Stimulated activated CD8-positive, alpha-beta memory T cell treated with anti-CD3 and anti-CD28 coated beads, Interleukin-4, amount 100 ng/mL, for 4 hours (primary cell): Measurements from ENCODE around the gene TSPAN17.

Experiments used
- DNase-seq, 2 donors: peaks; one replicate each; pipeline ENCODE4 v3.0.0-alpha.2; 2020; ENCODE audit warnings: low read depth in 2 of 2, low spot score in 1 of 2

The TSPAN17 gene

GRCh38 chr5:176658817-176659511 lies 11.7 kb downstream of the TSPAN17 start:
- no peak for DNase-seq

- DNase-seq, result no peak
Observed at GRCh38 chr5:176659512-176659839, 12.2 kb downstream of the TSPAN17 start.

GRCh38 chr5:176659860-176660461 lies 12.7 kb downstream of the TSPAN17 start:
- no peak for DNase-seq

DNA sequence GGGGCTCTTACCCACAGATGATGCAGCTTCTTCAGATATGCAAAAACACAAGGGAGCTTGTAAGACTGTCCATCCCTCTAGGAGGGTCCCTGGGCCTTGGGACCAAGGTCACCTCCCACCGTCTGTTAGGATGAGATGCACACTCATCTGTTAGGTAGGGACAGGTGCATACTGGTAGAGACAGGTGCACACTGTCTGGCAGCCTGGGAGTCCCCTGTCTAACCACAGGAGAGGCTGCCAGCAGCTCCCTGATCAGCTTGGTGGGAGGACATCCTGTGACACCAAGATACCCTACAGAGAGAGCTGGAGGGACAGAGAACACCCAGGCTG lies 13.2 kb downstream of the TSPAN17 start:
- no peak for DNase-seq

GRCh38 chr5:176660860-176661641 lies 13.8 kb downstream of the TSPAN17 start:
- DNase-seq, result peak; percentile 61 to 67

DNA sequence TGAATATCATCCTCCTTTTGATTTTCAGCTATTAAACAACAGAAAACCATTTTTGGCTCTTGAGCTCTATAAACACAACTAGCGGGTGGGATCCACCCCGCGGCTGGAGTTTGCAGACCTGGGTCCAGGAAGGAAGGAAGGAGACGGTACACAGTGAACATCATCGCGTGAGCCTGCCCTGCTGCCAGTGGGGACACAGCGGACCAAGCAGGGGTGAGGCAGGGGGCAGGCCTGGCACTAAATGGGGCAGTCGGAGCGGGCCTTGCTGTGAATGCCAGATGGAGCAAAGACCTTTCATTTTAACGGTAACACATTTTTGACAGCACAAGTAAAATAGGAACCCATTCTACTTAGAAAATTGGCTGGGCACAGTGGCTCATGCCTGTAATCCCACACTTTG lies 14.4 kb downstream of the TSPAN17 start:
- DNase-seq, result no peak

GRCh38 chr5:176662371-176663333 lies 15.4 kb downstream of the TSPAN17 start:
- DNase-seq, result no peak

- DNase-seq, result no peak
Observed at GRCh38 chr5:176663566-176663965, 16.3 kb downstream of the TSPAN17 start.

- no peak for DNase-seq
Observed at GRCh38 chr5:176664479-176664878, 17.2 kb downstream of the TSPAN17 start.

GRCh38 chr5:176664886-176665285 lies 17.6 kb downstream of the TSPAN17 start:
- no peak for DNase-seq

DNA sequence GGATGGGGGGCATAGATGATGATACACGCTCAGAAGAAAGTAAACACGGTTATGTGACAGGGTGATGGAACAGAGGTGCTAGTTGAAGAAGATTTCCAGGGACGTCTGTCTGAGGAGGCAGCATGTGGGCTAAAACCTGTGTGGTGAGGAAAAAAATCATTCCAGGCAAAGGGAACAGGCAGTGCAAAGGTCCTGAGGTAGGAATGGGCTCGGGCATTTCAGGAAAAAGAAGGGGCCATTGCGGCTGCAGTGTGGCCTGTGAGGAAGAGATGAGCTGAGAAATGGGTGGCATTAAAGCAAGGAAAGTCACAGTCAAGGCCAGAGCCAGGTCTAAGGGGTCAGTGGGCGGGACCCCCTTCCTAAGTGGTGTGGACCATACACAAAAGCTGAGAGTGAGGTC lies 18.2 kb downstream of the TSPAN17 start:
- no peak for DNase-seq

GRCh38 chr5:176667637-176668036 lies 20.4 kb downstream of the TSPAN17 start:
- DNase-seq, result no peak

- DNase-seq, result no peak
Observed at GRCh38 chr5:176670449-176670848, 23.2 kb downstream of the TSPAN17 start.

DNA sequence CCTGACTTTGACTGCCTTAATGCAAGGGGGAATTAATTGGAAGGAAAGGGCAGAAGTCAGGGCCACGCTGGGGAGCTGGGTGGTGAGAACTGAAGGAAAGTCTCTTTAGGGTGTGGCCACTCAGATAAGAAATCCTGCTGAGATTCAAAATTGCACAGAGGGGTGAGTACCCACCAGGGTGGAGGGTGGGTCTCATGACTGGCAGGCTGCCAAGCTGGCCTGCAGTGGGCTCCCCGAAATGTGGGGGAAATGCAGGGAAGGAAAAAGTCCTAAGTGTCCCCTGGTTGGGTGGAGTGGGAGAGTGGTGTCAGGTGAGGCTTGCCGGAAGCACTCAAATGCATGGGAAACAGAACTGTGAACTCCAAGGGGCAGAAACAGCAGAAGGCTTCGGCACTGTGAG lies 24.1 kb downstream of the TSPAN17 start:
- DNase-seq, result no peak

DNA sequence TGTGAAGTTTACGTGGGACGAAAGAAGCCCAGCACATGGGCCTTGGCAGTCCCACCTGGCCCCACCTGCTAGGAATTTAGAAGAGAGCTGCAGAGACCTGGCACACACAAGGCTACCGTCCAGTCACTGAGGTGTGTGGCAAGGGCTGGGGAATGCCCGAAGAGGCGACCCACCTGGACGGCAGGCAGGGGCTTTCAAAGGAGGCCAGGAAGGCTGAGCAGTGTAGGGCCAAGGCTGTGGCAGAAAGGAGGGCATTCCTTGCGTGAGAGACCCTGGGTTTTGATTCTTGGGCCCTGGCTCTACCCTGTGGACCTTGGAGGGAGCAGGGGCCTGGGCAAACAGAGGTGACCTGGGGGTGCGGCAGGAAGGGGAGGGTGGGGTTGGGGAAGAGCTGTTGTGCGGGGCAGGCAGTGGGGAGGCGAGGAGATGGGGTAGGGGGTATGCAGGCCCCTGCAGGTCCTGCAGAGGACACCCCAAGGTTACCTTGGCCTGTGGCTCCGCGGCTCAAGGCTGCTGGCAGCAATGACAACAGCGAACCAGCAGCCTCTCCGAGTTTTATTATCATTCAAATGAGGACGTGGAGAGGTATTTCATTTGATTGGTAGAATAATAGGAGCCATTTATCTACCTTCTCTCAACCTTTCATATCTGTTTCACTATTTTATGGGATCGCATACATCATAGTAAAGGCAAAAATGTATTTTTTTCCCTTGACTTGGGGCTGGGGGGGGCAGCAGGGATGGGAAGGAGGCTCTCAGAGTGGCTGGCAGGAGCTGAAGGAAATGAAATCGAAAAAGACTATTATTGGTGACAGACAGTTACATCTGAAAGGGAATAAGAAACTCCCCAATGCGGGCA lies 24.8 kb downstream of the TSPAN17 start:
- DNase-seq, result no peak

GRCh38 chr5:176673651-176674583 lies 26.6 kb downstream of the TSPAN17 start:
- no peak for DNase-seq

GRCh38 chr5:176674799-176675198 lies 27.5 kb downstream of the TSPAN17 start:
- no peak for DNase-seq

DNA sequence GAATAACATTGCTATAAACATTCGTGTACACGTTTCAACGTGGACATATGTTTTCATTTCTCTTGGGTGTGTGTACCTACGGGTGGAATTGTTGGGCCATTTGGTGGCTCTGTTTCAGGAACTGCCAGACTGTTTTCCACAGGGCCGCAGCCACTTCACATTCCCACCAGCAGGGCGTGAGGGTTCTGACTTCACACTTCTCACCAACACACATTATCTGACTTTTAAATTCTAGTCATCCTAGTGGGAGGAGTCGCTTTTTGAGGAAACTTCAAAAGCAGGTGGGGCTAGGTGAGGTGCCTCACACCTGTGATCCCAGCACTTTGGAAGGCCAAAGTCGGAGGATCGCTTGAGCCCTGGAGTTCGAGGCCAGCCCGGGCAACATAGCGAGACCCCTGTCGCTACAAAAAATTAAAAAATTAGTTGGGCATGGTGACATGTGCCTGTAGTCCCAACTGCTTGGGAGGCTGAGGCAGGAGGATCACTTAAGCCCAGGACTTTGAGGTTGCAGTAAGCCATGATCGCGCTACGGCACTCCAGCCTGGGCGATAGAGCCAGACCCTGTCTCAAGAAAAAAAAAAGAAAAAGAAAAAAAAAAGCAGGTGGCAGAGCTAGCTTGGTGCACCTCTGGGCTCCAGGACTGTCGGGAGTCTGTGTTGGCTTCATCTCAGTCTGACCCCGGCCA lies 28.5 kb downstream of the TSPAN17 start:
- no peak for DNase-seq

DNA sequence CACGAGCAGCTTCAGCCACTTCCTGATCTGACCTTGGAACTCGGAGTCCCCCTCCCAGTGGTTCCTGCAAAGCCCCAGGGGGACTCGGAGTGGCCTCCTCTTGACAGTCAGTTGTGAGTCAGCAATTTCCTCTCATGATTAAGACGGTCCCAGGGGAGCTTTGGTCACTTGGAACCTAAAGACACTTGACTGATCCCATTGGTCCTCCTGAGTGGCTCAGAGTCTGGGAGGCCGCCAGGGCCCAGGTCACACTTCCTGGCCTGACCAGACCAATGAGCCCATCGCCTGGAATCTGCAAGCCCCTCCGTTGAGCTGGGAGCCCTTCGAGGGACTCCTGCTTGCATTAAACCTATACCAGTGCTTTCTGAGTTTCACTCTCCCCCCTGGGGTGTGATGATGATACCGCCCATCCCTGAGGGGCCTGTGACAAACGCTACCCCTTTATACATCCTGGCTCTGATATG lies 29.1 kb downstream of the TSPAN17 start:
- no peak for DNase-seq
